NT2/D1 (cell line): ENCODE measurements around the gene AIG1.
"Not testable (repeated sequence)": the region's sequence is repeated elsewhere in the genome, so short reads cannot be mapped to it uniquely, and the experiment has no call there.

Experiments
- DNase-seq: peaks from one replicate; pipeline ENCODE4 v3.0.0-alpha.2; 2011; ENCODE audit warnings: low read depth, low spot score
- H3K27me3 ChIP-seq: 2 replicates; pipeline ENCODE4 v1.6.0; 2011; ENCODE audit warnings: mild to moderate bottlenecking; ENCODE audit not compliant: insufficient read length, insufficient read depth
- H3K36me3 ChIP-seq: 2 replicates; pipeline ENCODE4 v1.6.1; 2011; ENCODE audit warnings: mild to moderate bottlenecking, low read length, mixed read lengths; ENCODE audit not compliant: insufficient read depth, insufficient read length
- H3K4me1 ChIP-seq: 2 replicates; pipeline ENCODE4 v1.5.1; 2011; ENCODE audit not compliant: insufficient read depth, insufficient read length
- H3K4me3 ChIP-seq: 2 replicates; pipeline ENCODE4 v1.5.1; 2011; ENCODE audit warnings: low read depth; ENCODE audit not compliant: insufficient read length
- H3K9ac ChIP-seq: 2 replicates; pipeline ENCODE4 v1.6.0; 2011; ENCODE audit warnings: low read depth; ENCODE audit not compliant: insufficient read length
- H3K9me3 ChIP-seq: 2 replicates; pipeline ENCODE4 v1.5.1; 2011; ENCODE audit warnings: mild to moderate bottlenecking, low read length; ENCODE audit not compliant: insufficient read depth
- SUZ12 ChIP-seq: IDR thresholded peaks from 2 replicates; pipeline ENCODE4 v1.6.1; 2011; ENCODE audit not compliant: insufficient read length, insufficient read depth; ENCODE audit errors: extremely low read depth
- YY1 ChIP-seq: IDR thresholded peaks from 2 replicates; pipeline ENCODE4 v1.6.1; 2011; ENCODE audit not compliant: insufficient read length, insufficient read depth
- ZNF274 ChIP-seq: IDR thresholded peaks from 2 replicates; pipeline ENCODE4 v1.6.1; 2011; ENCODE audit warnings: mild to moderate bottlenecking, low read depth, low read length

Gene AIG1

GRCh38 chr6:143135325-143135724 is 74.6 kb downstream of the AIG1 start:
- TF ChIP-seq SUZ12 (no peak), ZNF274 (no peak), YY1 (no peak)
- Histone ChIP-seq H3K9ac (no peak overlapping the region), H3K36me3 (no peaks in the 10 kb centered on the region)

DNA sequence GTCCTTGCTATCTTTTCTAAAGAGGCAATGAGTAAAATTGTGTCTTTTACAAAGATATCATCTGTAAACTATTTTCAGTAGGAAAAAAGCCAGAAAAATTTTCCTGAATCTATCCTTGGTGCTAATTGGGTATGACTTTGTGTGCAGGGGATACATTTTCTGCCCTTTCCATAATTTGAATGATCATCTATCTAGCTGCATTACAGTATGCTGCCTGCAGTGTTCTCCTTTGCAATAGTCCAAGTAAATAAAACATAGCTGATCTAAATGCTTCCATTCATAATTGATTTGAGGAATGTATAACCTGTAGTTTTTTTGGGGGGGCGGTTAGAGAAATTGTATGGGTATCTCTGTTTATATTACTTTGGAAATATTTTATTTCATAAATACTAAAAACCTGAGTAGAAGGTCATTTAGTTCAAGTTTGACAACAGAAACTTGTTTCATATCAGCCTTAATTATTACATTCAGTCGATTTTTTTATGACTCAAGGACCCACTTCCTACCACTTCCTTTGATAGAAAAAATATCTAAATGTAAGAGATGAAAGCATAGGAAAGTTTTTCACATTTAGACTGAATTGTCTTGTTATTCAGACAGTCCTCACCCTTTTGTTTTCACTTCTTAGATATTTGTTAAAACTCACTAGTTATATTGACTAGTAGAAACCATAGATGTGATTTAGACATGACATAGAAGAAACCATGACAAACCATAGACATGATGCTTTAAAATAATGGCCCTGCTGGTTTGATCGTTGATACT is 75.3 kb downstream of the AIG1 start:
- Histone ChIP-seq H3K9me3 (0 out of 2 replicates have a peak, but pooled peaks cover 9% of the 10 kb centered on the region), H3K4me1 (no peaks in the 10 kb centered on the region), H3K4me3 (no peak overlapping the region), H3K36me3 (peaks cover 4% of the 10 kb centered on the region), H3K9ac (no peak overlapping the region), H3K27me3 (no peaks in the 10 kb centered on the region)
- no peak for TF ChIP-seq ZNF274
- no peak for TF ChIP-seq YY1
- no peak for TF ChIP-seq SUZ12
- no peak for DNase-seq

More at GRCh38 chr6:143135325-143135724, 74.6 kb downstream of the AIG1 start:
- Histone ChIP-seq H3K4me1 (no peaks in the 10 kb centered on the region), H3K9me3 (peaks cover 15% of the 10 kb centered on the region; the same call in 1 of the 2 replicates), H3K4me3 (no peak overlapping the region), H3K27me3 (no peaks in the 10 kb centered on the region)
- no peak for DNase-seq

- H3K36me3 ChIP-seq = peaks cover 4% of the 10 kb centered on the region
- DNase-seq = no peak
Measured at GRCh38 chr6:143136647-143137046, 76.0 kb downstream of the AIG1 start.

GRCh38 chr6:143139239-143139784 is 78.6 kb downstream of the AIG1 start:
- no peak for TF ChIP-seq SUZ12
- TF ChIP-seq ZNF274 = no peak
- TF ChIP-seq YY1 = no peak
- Histone ChIP-seq H3K27me3 (no peaks in the 10 kb centered on the region), H3K4me3 (no peak overlapping the region), H3K4me1 (no peaks in the 10 kb centered on the region), H3K9me3 (no peaks in the 10 kb centered on the region), H3K9ac (no peak overlapping the region), H3K36me3 (peaks cover 4% of the 10 kb centered on the region)
- DNase-seq = no peak

More at GRCh38 chr6:143136647-143137046, 76.0 kb downstream of the AIG1 start:
- no peak for TF ChIP-seq YY1
- no peak for TF ChIP-seq ZNF274
- no peak for TF ChIP-seq SUZ12
- H3K27me3 ChIP-seq = no peaks in the 10 kb centered on the region
- H3K4me1 ChIP-seq = no peaks in the 10 kb centered on the region
- no peak overlapping the region for H3K4me3 ChIP-seq
- H3K9ac ChIP-seq = no peak overlapping the region
- H3K9me3 ChIP-seq = 0 out of 2 replicates have a peak, but pooled peaks cover 2% of the 10 kb centered on the region

- not testable (repeated sequence) for H3K27me3 ChIP-seq, H3K36me3 ChIP-seq, DNase-seq, H3K9me3 ChIP-seq, H3K9ac ChIP-seq, H3K4me3 ChIP-seq, H3K4me1 ChIP-seq
Measured at GRCh38 chr6:143139884-143140283, 79.2 kb downstream of the AIG1 start.

GRCh38 chr6:143140767-143141166 is 80.1 kb downstream of the AIG1 start:
- H3K9ac ChIP-seq = no peak overlapping the region
- no peaks in the 10 kb centered on the region for H3K27me3 ChIP-seq
- no peak overlapping the region for H3K4me3 ChIP-seq
- H3K36me3 ChIP-seq = peaks cover 4% of the 10 kb centered on the region
- no peaks in the 10 kb centered on the region for H3K9me3 ChIP-seq
- no peak for DNase-seq
- H3K4me1 ChIP-seq = no peaks in the 10 kb centered on the region
- TF ChIP-seq SUZ12 (no peak), ZNF274 (no peak), YY1 (no peak)

DNA sequence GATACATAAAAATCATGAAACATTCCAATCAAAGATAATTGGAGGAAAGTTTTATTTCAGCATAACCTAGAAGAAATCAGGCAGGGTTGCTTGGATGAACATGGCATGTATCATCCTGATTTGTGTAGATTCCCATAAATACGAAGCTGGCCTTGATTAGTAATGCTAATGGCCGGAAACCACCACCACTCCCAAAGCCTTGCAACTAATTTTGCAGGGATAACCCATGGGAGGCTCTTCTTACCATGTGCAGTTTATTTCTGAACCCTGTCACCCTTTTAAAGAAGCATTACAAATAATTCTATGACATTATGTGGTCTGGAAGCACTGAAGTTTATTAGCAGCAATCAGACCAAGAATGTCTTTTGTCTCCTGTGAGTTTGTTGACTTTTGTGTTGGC is 80.8 kb downstream of the AIG1 start:
- no peaks in the 10 kb centered on the region for H3K4me1 ChIP-seq
- TF ChIP-seq ZNF274 = no peak
- no peak for TF ChIP-seq SUZ12
- no peak for TF ChIP-seq YY1
- H3K9ac ChIP-seq = no peak overlapping the region
- no peak overlapping the region for H3K4me3 ChIP-seq
- peaks cover 4% of the 10 kb centered on the region for H3K36me3 ChIP-seq
- no peaks in the 10 kb centered on the region for H3K27me3 ChIP-seq
- no peaks in the 10 kb centered on the region for H3K9me3 ChIP-seq
- DNase-seq = no peak
